ENCODE results near the gene OOEP.
A peak's percentile ranks its signal among the peaks of the same experiment; 100 is the strongest.
"Not testable (repeated sequence)": the region's sequence is repeated elsewhere in the genome, so short reads cannot be mapped to it uniquely, and the experiment has no call there.

OOEP gene

GRCh38 chr6:73369563-73369962, at the start of gene OOEP:
Gene OOEP (minus strand): TSS chr6:73369897. CDS start chr6:73369792, 105 bp downstream.
- no peak for DNase-seq

- no peak for DNase-seq
Observed at GRCh38 chr6:73418081-73418741, 48.5 kb upstream of the OOEP start.

DNA sequence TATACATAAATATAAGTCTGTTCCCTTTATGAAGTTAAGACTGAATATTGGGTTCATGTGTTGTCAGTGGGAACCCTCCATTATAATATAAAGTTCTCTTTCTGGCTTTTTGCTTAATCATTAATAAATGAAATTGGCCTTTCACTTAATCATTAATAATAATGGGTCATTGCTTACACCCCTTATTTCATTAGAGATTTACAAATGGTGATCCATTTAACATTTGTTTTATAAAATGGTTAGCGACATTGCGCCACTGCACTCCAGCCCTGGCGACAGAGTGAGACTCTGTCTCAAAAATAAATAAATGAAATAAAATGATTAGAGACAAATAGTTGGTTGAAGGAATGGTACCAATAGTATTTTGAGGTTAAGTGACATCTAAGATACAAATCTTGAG, 43.4 kb upstream of the OOEP start:
- no peak for DNase-seq

GRCh38 chr6:73409395-73409794, 39.7 kb upstream of the OOEP start:
- DNase-seq: no peak

GRCh38 chr6:73400656-73401055, 31.0 kb upstream of the OOEP start:
- no peak for DNase-seq

GRCh38 chr6:73395875-73396274, 26.2 kb upstream of the OOEP start:
- no peak for DNase-seq

DNA sequence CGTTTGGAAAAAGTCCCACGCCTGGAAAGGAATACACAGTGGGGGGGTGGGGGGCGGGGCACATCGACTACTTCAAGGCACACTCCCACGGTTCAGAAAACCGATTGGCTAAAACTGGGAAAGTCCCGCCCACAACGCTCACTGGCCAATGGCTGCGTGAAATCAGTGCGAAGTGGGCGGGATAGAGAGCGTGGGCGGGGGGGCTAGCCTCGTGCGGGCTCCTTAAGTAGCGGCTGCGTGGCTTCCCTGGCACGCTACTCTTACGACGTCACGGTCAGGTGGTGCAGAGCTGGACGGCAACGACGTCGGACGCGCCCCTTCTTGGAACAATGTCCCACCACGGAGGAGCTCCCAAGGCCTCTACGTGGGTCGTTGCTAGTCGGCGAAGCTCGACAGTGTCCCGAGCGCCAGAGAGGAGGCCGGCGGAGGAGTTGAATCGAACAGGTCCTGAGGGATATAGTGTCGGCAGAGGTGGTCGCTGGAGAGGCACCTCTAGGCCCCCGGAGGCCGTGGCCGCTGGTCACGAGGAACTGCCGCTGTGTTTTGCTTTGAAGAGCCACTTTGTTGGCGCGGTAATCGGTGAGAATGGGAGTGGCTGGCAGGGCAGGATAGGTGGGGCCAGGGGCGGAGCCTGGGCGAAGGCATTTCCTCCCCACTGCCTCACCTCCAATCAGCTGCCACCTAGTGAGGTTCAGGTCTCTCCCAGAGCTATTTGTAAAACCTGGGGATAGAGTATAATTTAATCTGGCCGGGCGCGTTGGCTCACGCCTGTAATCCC, 25.1 kb upstream of the OOEP start, which contains the start of gene DDX43:
TSS of gene DDX43 (plus strand) at position 252 of the 778 bp plus-strand sequence. CDS start at position 330, 78 bp downstream.
- DNase-seq: no peak

DNA sequence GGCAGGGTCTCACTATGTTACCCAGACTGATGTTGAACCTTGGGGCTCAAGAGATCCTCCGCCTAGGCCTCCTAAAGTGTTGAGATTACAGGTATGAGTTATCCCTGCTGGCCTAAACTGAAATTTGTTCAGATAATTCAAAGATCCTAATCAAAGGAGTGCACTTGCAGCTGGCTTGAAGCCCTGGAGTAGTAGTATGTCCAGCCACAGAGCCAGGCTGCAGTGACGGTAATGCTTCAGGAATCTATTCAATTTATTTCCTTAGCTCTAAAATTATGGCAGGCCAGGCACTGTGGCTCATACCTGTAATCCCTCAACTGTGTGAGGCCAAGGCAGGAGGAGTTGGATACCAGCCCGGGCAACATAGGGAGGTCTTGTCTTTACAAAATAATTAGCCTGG, 23.6 kb upstream of the OOEP start:
- no peak for DNase-seq

DNA sequence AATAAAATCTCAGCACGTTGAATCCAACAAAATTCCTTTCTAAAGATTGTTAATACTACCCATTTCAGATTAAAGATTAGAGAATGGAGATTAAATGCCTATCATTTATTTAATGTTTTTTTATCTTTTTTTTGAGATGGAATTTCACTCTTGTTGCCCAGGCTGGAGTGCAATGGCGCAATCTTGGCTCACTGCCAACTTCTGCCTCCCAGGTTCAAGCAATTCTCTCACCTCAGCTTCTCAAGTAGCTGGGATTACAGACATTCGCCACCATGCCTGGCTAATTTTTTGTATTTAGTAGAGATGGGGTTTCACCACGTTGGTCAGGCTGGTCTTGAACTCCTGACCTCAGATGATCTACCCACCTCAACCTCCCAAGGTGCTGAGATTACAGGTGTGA, 22.5 kb upstream of the OOEP start:
- DNase-seq: not testable (repeated sequence)

DNA sequence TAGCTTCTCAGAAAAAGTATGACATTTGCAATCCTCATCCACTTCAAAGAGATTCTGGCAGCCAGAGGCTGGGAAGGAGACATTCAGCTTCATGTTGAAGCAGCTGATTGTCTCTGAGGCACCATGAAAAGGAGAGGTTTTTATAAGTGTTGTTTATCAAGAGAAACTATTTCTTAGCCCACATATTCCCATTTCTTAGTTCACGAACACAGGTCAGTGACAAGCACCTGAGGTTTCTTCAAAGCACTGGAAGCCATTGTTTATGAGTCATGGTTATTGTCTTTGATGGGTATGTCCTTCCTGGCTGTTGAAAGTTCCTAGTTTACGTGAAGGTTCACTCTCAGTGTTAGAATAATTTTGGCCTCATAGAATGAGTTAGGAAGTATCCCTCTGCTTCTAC, 22.0 kb upstream of the OOEP start:
- DNase-seq: no peak

GRCh38 chr6:73389854-73390253, 20.2 kb upstream of the OOEP start:
- DNase-seq: no peak

DNA sequence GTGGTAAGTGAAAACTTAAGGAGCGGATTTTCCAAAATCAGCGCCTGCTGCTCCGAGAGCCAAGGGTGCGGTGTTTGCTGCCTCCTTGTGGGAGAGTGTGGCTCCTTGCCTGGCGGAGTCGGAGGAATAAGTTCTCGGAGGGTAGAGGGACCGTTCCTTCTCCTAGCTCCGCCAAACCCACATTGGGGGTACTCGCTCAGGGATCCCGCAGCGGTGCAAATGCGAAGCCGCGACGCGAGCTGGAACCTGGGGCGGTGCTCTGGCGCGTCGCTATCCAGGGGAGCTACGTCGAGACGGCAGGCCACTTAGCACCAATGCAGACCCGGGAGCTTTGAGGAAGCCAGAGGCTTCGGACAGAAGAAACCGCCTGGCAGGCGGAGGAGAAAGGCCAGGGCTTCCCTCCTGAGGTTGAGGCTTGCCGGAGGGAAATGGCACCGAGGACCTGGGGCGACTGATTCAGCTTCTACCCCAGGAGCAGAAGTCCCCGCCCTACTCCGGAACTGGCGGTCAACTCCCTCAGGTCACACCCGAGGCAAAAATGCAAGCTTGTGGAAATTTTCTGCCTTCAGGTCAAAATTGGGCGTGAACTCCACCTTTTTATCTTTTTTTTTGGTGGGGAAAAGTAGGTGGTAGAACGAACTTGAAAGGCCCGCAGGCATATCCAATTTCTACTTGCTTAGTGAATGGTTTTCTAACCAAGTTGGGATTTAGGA, 19.3 kb upstream of the OOEP start:
- DNase-seq: peak in 1 of 2 experiments; percentile 55

DNA sequence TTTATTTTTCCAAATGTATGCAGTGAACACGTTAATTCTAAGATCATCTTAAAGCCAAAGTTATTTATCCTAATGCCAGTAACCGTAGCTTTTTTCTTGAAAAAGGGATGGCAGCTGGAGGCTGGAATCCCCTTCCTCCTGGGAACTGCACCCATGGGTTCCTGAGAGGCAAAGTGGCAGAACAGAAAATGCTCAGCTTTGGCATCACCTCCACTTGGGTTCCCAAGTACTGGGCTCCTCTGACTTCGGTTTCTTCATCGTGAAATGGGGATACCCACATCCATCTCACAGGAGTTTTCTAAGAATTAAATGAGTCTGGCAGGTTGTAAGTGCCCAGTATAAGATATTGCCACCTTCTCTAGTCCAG, 18.7 kb upstream of the OOEP start:
- DNase-seq: no peak

- no peak for DNase-seq
Observed at GRCh38 chr6:73382462-73383113, 12.9 kb upstream of the OOEP start.

- not testable (repeated sequence) for DNase-seq
Observed at GRCh38 chr6:73381531-73381930, 11.8 kb upstream of the OOEP start.

DNA sequence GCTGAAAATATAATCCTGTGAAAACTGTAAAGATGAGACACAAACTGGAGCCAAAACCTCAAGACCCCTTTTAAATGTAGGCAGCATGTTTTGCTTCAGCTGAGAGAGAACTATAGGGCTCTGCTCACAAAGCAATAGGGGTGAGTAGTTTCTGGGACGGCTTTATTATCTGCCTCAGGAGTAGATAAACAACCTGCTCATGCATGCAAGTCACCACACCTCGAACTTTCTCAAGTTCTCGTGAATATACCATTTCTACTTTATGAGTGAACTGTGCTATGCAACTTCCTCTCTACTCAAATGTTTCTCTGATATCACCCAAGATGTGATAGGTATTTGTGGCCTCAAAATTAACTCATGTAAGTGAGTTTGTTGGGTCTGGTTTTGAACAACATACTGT, 7.5 kb upstream of the OOEP start:
- no peak for DNase-seq

GRCh38 chr6:73375216-73375615, 5.5 kb upstream of the OOEP start:
- peak in 1 of 2 experiments; percentile 32 for DNase-seq

DNA sequence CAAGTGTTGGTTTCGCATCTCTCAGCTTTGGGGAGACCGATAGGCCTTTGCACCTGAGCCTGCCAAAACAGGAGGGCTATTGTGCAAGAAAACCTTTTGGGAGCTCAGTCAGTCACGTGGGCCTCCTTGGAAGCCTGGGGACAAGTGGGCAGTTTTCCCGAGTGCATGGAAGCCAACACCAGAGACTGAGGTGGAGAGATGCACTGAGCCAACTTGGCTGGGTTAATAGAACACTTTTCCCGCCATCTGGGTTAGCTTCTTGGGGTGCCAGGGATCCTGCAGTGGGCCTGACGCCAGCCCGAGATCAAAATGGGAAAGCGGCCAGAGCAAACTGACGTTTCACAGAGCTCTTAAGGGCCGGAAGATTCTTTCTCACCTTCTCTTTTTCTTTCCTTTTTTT, 2.8 kb upstream of the OOEP start:
- DNase-seq: peak; percentile 85 to 97

GRCh38 chr6:73371984-73372383, 2.3 kb upstream of the OOEP start:
- no peak for DNase-seq

GRCh38 chr6:73369157-73369556, 540 bp downstream of the OOEP start:
- no peak for DNase-seq

DNA sequence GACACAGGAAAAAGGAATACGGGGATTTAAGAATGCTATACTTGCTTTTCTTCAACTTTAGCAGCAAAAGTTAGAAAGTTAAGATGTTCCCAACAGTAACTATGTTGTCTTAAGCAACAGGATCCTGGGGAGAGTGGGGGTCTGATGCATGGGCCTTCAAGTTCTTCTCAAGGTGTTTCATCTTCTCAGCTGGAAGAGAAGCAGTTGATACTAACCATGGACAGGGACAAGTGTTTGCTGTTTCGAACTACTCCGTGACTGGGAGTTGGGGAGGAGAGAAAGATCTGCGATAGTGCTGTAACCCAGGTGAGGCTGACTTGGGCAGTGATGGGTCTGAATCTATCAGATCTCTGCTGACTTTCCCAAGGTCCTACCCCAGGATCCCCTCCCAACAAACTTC, 1.0 kb downstream of the OOEP start:
- no peak for DNase-seq

GRCh38 chr6:73367761-73368355, 1.8 kb downstream of the OOEP start:
- peak in 1 of 2 experiments; percentile 29 for DNase-seq

GRCh38 chr6:73364549-73364948, 5.1 kb downstream of the OOEP start:
- DNase-seq: no peak
